GM21737 (cell line): Measurements from ENCODE around the gene TMEM147.

Source experiments
- ATAC-seq: cut with Tn5 transposase; IDR thresholded peaks from one replicate; pipeline ENCODE4 v1.9.1; 2021; ENCODE audit warnings: mild to moderate bottlenecking, moderate library complexity; ENCODE audit not compliant: unreplicated experiment

The TMEM147 gene, protein sequence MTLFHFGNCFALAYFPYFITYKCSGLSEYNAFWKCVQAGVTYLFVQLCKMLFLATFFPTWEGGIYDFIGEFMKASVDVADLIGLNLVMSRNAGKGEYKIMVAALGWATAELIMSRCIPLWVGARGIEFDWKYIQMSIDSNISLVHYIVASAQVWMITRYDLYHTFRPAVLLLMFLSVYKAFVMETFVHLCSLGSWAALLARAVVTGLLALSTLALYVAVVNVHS

DNA sequence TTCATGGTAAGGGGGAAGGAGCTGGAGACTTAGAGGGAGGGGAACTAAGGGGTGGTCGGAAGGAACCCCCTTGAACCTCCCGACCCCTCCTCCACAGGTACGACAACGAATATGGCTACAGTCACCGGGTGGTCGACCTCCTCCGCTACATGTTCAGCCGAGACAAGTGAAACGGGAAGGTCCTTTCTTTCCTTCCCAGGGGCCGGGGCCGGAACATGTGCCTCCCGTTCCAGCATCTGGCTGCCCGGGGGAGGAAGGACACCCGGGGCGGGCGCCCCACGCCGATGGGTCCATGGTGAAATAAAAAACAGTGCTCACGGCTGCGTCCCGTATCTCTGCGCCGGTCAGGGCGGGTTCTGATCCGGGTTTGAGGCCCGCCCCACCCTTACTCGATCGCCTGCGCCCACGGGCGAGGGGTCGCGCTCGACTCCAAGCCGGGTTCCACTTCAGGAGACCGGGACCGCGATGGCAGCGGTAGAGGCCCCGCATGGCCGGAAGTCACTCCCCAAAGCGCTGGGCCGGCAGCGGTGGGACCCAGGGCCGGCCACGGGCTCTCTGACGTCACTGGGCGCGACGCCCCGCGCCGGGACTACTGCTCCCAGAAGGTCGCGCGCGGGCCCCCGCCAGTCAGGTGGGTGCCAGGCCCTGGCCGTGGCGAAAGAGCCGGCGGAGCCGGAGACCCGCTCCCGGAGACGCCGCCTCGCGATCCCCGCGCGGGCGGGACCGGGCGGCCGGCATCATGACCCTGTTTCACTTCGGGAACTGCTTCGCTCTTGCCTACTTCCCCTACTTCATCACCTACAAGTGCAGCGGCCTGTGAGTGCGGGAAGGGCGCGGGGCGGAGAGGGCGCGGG, at the start of gene TMEM147:
Gene TMEM147, plus strand, starts transcription at position 626 of the 854 bp plus-strand sequence. Its CDS starts 114 bp downstream, at position 740.
- peak; percentile 75 for ATAC-seq

DNA sequence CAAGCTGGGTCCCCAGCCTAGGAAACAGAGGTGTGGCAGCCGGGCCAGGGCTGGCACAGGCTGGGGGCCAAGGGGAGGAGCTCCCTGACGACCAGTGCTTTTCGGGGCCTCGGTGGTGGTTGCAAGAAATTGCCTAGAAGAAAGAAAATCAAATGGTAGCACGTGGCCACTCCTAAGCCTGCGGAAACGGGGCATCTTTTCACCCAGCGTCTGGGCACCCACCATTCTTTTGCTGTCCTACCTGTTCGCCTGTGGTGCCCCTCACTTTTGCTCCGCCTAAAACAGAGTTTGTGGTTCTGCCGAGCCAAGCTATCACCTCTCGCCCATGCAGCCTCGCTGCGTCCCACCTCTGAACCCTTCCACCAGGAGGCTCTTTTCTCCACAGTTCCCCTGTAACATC, 48.0 kb upstream of the TMEM147 start:
- no peak for ATAC-seq

DNA sequence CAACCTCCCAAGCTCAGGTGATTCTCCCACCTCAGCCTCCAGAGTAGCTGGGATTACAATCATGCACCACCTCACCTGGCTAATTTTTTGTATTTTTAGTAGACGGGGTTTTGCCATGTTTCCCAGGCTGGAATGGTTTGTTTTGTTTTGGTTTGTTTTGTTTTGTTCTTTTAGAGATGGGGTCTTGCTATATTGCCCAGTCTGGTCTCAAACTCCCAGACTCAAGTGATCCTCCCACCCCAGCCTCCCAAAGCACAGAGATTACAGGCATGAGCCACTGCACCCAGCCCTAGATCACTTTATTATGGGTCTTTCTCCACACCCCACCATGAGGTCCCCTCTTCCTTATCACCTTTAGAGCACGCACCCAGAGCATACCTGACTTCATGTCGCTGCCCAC, 47.2 kb upstream of the TMEM147 start:
- ATAC-seq: no peak

DNA sequence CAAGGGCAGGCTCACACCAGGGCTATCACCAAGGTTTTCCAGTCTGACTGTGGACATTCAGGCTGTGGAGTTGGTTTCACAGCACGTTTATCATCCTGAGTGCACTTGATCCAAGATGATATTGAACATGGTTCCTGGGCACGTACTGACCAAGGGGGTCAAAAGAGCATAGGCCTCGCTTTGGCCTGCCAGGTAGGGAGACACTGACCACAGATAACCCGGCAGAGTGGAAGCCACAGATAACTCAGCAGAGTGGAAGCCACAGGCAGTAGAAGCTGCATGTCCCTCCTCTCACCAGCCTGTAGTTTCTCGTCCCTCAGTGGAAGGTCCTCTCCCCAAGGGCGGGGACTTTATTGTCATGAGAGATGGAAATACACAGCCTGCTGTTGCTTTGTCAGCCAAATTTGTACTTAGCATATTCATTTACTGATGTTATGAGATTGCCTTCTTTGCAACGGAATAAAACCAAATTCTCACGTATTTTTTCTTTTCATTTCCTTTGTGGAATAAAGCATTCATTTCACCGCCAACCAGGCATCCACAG, 46.4 kb upstream of the TMEM147 start:
- no peak for ATAC-seq

DNA sequence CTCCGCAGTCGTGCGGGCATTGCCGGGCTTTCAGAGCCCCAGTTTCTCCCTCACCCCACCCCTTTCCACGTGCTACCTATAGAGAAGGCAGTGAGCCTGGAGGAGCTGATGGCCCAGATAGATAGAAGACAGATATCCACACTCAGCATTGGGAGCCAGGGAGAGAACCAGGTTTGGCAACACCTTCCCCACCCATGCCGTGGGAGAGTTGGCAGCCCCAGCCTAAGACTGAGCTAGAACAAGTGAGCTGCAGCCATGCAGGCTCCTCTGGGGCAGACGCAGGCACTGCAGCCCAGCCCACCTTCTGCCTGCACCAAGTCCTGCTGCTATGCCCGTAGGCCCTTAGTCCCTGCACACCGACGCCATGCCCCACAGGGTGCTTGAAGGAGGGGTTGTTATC, 44.8 kb upstream of the TMEM147 start:
- no peak for ATAC-seq

DNA sequence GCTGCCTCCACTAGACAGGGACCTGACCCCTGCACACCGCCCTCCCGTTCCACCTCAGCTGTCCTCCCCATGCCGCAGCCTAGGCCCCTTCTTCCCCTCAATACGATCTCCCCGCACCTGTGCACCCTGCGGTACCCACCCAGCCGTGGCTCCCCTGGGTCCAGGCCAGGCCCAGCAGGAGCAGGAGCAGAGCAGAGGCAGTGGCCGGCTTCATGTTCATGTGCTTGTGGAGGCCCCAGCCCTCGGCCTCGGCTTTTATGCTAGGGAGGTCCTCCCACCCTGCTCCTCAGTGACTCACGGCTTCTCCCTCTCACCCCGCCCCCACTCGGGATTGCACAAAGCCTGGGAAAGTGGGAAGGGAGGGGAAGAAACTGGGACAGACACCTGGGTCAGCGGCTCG, 43.7 kb upstream of the TMEM147 start:
- ATAC-seq: no peak

DNA sequence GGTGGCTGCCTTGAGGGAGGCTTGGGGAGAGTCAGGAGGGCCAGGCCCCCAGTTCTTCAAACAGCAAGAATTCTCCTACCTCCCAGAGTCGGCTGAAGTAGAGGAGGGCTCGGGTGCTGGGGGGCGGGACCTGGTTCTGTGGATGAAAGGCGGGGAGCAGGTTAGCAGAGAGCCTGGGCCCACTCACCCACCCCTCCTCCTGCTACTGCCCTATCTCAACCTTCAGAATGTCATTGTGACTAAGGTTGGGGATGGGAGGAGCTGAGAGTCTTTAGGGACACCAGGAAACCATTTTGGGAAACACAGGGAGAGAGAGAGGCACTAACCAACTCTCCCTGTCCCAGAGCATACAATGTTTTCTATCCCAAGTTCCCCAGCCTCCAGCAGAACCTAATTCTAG, 42.7 kb upstream of the TMEM147 start:
- ATAC-seq: no peak

DNA sequence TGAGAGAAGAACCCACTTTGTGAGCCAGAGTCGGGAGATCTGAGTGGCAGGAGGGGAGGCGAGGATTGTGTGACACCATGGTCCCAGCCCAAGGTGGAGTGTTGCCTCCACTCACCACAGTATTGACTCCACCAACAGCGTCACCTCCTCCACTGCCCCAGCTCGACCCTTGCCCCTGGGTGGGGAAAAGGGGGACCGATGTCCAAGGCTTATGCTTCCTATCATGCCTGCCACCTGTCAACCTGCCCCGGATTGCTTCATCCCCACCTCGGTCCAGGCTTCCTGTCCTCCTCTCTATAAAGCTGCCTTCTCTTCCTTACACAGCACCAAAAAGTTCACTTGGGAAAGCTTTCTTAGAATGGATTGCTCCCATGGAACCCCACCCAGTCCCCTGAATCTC, 39.4 kb upstream of the TMEM147 start:
- ATAC-seq: no peak

DNA sequence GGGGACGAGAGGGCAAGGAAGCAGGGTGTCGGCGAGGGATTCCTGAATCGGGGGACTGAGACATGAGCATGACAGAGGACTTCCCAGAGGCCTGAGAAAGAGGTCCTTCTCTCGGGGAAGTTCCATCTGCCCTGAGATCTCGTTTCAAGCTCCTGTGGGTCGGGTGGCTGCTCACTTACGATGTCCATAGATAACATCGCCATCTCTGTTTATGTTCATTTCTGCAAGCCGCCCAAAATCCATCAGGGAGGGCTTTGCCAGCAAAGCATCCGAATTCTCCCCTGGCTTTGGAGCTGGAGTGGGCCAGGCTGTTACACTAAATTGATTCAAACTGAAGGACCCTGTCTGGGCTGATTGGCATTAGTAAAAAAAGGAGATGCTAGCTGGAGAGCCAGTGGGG, 37.9 kb upstream of the TMEM147 start:
- no peak for ATAC-seq

DNA sequence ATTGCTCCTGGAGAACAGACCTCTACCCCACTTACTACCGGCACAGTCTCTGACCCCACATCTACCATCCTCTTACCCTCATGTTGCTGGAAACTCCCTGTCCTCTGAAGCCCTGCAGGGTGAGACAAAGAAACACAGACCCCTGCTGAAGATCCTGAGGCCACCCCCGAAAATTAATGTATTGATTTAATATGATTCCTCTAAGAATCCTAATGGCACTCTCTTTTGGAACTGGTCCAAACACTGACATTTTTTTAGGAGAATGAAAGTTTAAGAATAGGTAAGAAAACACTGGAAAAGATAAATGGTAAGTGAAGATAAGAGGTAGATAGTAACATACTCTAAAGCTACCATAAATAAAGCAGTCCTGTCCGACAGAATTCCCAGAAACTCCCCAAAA, 37.3 kb upstream of the TMEM147 start:
- no peak for ATAC-seq

DNA sequence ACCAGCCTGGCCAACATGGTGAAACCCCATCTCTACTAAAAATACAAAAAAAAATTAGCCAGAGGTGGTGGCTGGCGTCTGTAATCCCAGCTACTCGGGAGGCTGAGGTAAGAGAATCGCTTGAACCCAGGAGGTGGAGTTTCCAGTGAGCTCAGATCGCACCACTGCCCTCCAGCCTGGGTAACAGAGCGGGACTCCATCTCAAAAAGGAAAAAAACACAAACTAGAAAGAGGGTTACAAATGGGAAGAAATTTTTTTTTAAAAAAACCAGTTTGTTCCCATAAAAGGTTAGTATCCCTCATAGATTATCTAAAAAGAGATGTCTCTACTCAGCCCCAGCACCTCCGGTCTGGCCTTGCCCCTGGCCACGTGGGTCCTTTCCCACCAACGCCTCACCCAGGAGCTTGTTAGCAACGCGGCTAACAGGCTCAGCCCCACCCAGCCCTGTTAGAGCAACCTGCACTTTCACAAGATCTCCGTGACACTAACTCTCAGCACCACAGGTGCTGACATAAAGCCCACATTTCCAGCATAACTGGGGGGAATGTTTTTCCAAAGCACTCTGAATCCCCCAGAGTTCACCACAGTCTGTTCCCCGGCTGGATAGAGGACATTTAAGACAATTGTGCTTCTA, 36.3 kb upstream of the TMEM147 start:
- ATAC-seq: no peak

DNA sequence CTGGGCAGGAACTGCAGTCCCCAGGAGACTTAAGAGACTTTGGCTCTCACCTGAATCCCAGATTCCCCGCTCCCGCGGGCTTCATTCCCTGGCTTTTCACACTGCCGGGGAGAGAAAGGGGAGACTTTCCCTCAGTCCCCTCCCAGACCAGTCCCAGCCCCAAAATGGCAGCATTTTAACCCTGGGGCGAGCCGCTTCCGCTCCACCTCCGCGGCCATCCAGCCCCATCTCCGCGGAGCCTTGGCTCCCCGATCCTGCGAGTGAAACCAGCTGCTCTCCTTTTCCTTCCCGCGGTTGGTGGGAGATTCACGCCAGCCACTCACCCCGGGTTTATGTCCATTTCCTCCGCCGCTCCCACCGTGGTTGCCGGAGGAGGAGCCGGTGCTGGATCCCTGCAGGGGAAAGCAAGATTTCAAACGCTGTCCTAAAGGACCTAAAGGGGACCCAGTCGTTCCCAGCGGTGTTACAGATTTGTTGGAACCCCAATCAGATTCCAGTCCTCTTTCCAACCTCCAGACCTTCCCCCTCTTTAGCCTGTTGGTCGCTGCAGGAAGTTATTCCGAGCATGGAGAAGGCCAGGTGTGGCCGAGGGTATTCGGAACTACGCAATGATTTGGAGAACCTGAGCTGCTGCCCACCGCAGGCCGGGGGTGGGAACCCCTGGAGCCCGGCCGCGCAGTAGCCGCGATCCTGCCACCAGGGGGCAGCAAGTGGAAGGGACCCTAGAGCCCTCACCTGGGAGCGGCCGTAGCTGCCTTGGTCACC, 35.4 kb upstream of the TMEM147 start:
- no peak for ATAC-seq

DNA sequence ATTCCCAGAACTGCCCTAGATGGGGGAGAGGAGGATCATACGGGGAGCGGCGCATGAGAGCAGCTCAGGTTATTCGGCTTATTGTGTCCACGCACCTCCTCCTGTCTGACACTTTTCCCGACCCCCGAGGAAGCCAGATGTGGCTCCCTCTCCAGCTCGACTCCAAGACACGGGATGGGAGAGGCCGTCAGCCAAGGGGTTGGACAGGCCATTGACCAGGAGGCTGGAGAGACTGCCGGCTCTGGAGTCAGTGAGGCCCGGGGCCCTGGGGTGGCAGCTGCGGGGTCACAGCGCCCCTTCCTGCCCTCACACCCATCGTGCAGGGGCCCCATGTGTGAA, 34.8 kb upstream of the TMEM147 start:
- no peak for ATAC-seq

DNA sequence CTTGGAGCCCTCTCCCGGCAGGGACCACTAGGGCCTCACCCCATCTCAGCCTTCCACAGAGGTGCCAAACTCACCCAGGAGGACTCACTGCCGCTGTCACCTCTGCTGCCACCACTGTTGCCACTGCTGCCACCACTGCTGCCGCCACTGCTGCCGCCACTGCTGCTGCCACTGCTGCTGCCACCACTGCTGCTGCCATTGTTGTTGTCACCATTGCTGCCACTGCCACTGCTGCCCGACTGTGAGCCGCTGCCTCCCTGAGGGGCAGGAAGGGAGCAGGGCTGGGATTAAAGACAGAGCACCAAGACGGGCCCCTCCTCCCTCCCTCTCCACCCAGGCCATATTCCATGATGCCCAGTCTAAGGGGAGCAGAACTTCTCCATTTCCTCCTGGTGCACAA, 34.1 kb upstream of the TMEM147 start:
- no peak for ATAC-seq

DNA sequence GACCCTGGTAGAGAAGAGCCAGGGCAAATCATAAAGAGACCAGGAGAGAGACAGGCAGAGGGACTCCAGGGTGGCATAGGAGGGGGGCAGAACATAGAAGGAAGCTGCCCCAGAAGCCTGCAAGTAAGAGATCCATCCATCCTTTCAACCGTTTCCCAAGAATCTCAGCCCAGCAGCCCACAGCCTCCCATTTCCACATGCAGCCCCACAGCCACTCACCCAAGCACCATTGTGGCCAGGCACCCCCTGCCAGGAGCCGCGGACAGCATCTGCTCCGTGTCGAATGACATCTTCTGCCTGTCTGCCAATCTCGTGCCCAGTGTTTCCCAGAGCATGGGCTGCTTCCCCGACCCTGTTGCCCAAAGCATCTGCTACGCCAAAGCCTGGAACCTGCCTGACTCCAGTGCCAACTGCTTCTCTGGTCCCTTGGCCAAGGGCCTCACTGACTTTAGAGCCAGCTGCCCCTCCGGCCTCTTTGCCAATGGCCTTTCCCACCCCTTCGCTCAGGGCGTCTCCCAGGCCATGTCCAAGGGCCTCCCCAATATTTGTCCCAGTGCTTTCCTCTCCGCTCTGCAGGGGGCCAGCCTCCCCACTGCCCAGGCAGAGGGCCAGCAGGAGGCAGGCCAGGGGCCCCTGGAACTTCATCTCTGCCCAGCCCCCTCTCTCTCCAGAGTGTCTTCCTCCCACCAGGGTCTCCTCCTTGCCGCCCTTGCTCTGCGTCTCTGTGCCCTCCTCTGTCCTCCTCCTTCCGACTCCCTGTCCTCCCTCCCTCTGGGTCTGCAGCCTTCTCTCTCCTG, 32.4 kb upstream of the TMEM147 start:
- ATAC-seq: no peak

DNA sequence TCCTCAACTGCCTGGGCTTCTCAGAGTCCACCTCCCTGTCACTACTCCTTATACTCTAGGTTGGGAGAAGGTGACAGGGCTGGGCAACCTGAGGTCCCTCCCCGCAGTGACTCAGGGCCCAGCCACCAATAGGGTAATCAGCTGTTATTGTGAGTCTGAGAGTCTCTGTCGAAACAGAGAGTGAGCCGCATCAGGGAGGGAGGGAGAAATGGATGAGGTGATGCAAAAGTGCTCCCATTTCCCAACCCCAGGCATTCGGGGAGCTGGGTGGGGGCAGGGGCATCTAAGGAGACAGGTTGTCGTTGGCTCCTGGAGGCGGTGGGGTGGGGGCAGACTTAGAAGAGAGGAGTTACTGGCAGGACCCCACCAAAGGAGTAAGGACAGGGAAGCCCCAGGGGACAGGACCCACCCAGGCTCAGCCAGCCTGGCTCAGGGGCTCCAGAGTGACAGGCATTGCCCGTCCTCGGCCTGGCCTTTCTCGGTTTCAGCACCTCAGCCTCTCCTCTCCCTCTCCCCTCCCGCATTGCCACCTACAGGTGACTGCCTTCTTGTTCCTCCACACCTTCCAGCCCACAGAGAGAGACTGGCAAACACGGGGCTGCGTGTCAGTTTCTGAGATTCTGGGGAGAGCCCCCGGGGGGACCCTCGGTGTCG, 31.7 kb upstream of the TMEM147 start, which contains the start of gene DMKN:
Gene DMKN, minus strand, starts transcription at position 22 of the 654 bp plus-strand sequence. CDS start 174 bp downstream, outside the sequence.
- ATAC-seq: no peak

DNA sequence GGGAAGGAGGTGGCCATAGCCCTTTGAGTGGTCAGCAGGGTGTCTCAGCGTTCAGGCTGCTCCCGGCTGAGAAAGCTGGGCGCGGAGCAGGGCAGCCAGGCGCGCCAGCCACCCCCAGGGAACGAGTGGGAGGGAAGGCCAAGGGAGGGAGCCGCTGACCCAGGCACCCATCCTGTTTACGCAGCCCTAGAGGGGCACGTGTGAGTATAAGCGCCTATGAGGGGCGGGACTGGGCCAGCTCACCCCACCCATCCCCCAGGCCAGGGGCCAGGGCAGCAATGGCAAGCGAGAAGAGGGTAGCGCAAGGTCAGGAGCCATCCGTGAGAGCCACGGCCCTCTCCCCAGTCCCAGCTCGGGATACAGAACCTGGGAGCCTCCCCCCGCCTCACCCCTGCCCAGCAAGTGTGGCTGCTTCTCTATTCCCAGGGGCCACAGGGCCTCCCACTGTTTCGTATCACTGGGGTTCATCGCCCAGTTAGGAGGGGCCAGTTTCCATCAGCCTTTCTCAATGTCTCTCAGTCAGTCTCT, 31.1 kb upstream of the TMEM147 start:
- ATAC-seq: no peak

DNA sequence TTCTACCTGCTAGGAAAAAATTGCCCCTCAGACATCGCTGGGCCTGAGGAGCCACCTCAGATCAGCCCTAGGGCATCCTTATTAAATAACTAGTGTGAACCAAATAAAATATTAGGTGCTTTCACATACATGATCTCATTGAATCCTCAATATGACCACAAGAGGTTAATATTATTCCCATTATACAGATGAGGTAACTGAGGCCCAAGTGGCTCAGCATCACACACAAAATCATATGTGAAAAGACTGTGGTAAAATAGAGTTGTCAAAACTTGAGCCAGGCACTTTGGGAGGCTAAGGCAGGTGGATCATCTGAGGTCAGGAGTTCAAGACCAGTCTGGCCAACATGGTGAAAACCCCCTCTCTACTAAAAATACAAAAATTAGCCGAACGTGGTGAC, 29.1 kb upstream of the TMEM147 start:
- no peak for ATAC-seq

DNA sequence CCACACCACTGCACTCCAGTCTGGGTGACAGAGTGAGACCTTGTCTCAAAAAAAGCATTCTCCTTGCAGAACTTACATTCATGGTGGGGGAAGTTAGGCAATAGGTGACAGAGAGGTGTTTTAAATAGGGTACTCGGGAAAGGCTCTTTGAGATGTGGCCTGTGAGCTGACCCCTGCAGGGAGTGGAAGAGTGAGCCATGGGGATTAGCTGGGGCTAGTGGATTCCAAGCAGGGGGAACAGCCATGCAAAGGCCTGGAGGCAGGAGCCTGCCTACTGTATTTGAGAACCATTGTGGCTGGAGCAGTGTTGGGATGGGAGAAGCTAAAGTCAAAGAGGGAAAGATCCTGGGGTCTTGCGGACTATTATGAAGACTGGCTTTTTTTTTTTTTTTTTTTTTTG, 28.1 kb upstream of the TMEM147 start:
- no peak for ATAC-seq
